ENCODE data around the gene ZBTB7C.

ZBTB7C gene

DNA sequence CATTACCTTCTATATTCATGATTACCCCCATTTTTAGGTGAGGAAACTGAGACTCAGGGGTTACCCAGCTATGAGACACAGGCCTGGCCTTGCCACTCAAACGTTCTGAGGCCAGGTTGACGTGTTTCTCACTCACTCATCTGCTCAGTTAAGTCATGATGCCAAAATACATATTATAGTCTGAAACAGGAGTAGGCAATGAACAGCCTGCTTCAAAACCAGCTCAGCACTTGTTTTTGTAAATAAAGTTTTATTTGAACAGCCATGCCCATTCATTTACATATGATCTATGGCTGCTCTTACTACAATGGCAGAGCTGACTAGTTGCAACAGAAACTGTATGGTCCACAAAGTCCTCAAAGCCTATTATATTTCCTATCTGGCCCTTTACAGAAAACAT lies 404.6 kb downstream of the ZBTB7C start:
- DNase-seq = no peak

GRCh38 chr18:48003426-48004349 lies 405.5 kb downstream of the ZBTB7C start:
- DNase-seq = no peak

- DNase-seq = peak in 2 of 51 donors; percentile 7 to 35
These were observed 406.2 kb downstream of the ZBTB7C start for GRCh38 chr18:48002933-48003365.

GRCh38 chr18:48000701-48001100 lies 408.5 kb downstream of the ZBTB7C start:
- no peak for DNase-seq

GRCh38 chr18:47999801-48000248 lies 409.4 kb downstream of the ZBTB7C start:
- no peak for DNase-seq

- no peak for DNase-seq
These were observed 411.8 kb downstream of the ZBTB7C start for GRCh38 chr18:47997338-47997780.

DNA sequence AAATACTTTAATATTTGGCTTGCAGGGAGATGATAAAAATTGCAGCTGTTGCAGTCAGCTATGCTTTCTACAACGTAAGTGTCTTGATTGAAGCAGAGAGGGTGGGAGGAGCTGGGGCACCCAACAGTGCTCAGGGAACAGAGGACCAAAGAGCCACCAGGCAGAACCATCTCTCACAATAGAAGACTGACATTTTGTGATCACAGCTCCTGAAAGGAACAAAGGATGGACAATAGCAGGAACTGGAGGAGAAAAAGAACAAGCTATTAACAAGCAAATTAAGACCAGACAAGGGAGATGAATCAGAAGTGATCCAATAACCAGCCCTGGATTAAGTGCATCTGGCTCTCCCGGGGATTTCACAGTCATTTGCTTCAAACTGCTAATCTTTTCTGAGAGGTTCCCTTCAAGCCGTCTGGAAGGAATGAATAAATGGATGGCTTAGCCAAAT lies 413.1 kb downstream of the ZBTB7C start:
- DNase-seq = no peak

GRCh38 chr18:47995654-47996053 lies 413.5 kb downstream of the ZBTB7C start:
- no peak for DNase-seq

DNA sequence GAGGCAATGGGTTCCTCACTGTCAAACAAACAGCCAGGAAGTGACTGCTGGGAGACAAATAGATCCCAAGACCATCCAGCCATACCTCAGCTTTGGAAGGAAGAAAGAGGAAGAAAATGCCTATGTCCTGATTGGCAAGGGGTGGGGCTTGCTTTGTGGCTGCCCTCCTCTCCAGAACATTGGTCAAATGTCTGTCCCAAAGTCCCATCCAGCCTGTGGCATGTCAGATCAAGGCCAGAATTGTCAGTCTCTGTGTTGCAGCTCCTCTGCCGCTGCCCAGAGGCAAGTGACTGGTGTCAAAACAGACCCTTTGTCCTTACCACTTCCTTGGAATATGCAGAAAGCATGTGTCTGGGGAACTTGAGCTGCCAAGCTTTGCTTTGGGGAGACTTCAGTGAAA lies 415.8 kb downstream of the ZBTB7C start:
- DNase-seq = no peak

DNA sequence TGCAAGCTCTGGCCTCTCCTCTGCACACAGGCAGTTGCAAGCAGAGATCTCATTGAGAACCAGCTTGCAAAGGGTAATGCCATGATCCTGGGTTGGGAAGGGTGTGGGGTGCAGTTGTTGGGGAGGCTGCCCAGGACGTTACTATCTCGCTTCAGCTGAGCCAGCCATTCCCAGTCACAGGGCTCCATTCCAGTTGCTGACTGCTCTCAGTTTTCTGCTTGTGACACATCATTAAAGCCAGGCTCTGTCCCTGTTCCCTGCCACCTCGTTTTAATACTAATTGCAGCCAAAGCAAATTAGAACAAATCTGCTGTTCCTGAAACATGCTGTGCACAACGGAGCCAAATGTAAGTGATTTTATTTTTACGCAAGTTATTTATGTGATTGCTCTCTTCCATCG lies 416.2 kb downstream of the ZBTB7C start:
- DNase-seq = no peak

- no peak for DNase-seq
These were observed 416.9 kb downstream of the ZBTB7C start for GRCh38 chr18:47992266-47992665.

DNA sequence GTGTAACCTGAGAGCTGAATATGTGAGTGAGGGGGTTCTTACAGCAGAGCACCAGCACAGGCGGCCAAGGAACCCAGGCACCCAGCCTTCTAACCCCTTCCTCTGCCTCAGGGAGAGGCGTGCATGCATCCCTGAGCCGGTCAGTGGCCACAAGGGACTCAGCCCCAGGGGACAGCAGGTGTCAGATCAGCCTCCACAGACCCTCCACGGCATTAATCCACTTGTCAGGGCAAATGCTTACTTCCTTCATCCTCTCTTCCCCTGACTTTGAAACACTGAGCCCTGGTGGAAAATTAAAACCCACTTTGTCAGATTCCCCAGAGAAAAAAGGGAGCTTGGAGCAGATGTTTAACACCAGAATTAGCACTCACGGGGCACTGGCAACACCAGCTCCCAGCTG lies 418.2 kb downstream of the ZBTB7C start:
- no peak for DNase-seq

DNA sequence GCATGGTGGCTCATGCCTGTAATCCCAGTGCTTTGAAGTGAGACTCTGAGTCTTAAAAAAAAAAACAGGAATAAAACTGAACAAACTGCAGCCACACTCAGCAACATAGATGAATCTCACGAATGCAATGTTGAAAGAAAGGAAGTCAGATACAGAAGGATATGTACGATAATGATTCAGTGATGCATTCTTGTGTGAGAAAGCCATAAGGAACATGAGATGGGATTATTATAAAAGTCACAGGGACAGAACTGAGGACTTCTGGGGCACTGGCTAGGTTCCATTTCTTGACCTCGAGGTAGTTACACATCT lies 421.8 kb downstream of the ZBTB7C start:
- no peak for DNase-seq

- DNase-seq = no peak
These were observed 422.4 kb downstream of the ZBTB7C start for GRCh38 chr18:47986620-47987387.

DNA sequence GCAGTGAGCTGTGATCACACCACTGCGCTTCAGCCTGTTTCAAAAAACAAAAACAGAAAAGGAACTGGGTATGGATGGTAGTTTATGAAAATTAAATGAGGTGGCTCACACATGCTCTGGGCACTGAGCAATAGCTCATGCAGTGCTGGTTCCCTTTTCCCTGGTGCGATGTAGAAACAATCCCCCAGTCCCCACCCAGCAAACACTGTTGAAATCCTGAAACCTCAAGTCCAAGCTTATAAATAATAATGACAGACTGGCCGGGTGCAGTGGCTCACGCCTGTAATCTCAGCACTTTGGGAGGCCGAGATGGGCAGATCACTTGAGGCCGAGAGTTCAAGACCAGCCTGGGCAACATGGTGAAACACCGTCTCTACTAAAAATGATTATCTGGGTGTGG lies 423.3 kb downstream of the ZBTB7C start:
- DNase-seq = no peak

DNA sequence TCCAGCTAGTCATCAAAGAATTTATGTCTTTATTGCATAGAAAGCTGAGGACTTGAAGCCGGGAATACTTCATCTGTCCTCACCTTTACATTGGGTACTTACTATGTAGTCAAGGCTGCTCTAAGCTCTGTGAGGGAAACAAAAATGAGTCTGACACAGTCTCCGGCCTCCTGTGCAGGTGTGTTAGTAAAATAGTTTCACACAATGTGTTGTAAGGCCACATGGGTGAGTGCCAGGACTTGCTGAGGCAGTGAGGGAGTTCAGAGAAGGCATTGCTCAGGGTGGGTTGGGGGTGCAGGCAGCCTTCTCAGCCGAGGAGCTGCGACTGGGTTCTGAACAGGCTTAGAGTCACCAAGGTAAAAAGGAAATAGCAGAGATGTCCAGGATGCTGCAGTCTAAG lies 424.2 kb downstream of the ZBTB7C start:
- no peak for DNase-seq

- no peak for DNase-seq
These were observed 425.2 kb downstream of the ZBTB7C start for GRCh38 chr18:47983946-47984345.

- no peak for DNase-seq
These were observed 426.1 kb downstream of the ZBTB7C start for GRCh38 chr18:47983055-47983454.

DNA sequence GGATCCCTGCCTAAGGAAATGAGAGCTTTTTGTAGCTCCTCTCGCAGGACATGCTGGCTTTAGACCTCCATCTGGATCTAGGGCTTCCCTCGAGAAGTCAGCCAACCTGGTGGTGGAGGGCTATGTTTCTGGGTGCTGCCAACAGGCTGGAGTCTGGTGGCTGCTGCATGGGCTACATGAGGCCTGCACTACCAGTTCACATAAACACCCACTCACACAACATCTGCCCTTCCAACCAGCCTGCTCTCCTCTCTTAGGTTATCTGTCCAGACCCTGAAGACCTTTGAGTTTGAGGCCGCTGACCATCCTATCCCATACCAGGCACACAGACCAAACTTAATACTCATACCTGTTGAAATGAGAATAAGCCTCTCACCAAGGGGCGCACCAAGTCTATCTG lies 427.4 kb downstream of the ZBTB7C start:
- DNase-seq = no peak

GRCh38 chr18:47981320-47981719 lies 427.9 kb downstream of the ZBTB7C start:
- DNase-seq = no peak

DNA sequence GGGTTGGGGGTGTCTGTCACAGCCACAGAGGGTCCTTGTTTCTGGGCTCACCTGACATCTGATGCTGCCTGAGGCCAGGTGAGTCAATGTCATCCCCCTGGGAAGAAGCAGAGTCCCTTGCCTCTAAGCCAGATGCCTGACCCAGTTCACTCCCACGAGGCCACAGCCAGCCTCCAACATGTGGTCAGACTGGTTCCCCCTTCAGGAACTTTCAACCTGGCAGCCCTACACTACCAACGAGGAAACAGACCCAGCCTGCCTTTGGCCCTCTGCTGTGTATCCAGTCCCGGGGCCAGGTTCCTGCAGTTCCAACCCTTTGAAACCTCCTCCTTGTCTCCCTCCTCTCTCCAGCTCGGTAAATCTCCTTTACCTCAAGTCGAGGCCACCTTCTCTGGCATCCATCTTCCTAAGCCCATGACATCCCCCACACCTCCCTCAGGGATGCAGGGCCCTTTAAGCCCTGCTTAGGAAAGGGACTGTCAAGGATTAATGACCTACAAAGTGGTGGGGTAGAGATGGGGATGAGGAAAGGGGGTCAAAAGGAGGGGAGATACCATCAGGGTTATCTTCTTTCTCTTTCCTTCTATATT lies 429.5 kb downstream of the ZBTB7C start:
- no peak for DNase-seq

DNA sequence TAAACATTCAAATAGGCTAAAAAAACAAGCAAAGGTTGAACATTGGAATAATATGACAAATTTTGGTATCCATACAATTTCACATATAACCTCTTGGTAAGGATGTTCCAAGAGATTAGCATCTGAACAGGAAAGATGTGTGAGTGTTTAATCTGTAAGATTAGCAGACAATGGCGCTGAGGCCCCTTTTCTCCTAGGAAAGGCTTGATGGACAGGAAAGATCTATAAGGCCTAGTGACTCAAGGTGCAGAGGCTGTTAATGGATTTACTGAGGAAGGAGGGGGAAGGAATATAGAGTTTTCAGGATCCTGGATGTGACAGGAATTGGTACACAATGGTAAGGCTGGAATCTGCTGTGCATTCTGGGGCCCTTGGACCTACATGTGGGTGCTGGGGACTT lies 430.6 kb downstream of the ZBTB7C start:
- no peak for DNase-seq
